SK-N-SH (cell line): ENCODE measurements around the gene PRKAB1. TPM values are rescaled to one million over a fixed set of nuclear protein-coding genes. Genes with fewer than 3 reads are reported as not detected.

Source experiments
- CTCF ChIA-PET: fragments of 300-600, 350-600 bp; formaldehyde crosslinking; extraction: SDS; loops from one replicate; lab custom pipeline; 2021; lab: Yijun Ruan, JAX
- POLR2A ChIA-PET: fragments of 350-600 bp; sonication (Branson Sonifier 250); formaldehyde crosslinking; extraction: SDS; loops from one replicate; lab custom pipeline; 2020; ENCODE audit warnings: antibody characterized with exemption, inconsistent platforms; lab: Yijun Ruan, JAX
- DNase-seq: peaks from one replicate; pipeline ENCODE4 v3.0.0; 2012
- H2AFZ ChIP-seq: fragments of 200-600 bp; sonication (generic); 2 replicates; pipeline ENCODE4 v1.8.1; 2016; ENCODE audit warnings: antibody characterized with exemption, mild to moderate bottlenecking, low read depth
- H3F3A ChIP-seq: fragments of 200-600 bp; sonication (generic); replicated peaks from 2 replicates; pipeline ENCODE3; 2016; ENCODE audit warnings: antibody characterized with exemption, mild to moderate bottlenecking; ENCODE audit not compliant: insufficient read depth
- H3K27ac ChIP-seq, 2 experiments: fragments of 200-500 bp in 1 of 2; fragments of 200-600 bp in 1 of 2; sonication (Bioruptor generic) in 1 of 2; sonication (generic), shearing (Covaris generic) in 1 of 2; 2 replicates each; pipeline versions ENCODE4 v1.5.1 to v1.6.1; 2014 to 2016; ENCODE audit warnings: low read depth in 2 of 2, inconsistent platforms in 1 of 2, low read length in 1 of 2, mild to moderate bottlenecking in 1 of 2, mixed read lengths in 1 of 2
- H3K27me3 ChIP-seq: fragments of 200-600 bp; sonication (generic), shearing (Covaris generic); 2 replicates; pipeline ENCODE4 v1.6.1; 2016; ENCODE audit warnings: mixed run types; ENCODE audit not compliant: insufficient read depth
- H3K36me3 ChIP-seq, 2 experiments: fragments of 200-500 bp in 1 of 2; fragments of 200-600 bp in 1 of 2; sonication (Bioruptor generic) in 1 of 2; sonication (generic) in 1 of 2; replicated peaks in 1 of 2; 2 replicates each; pipeline versions ENCODE3 to v1.5.1; 2014 to 2016; ENCODE audit warnings: low read length in 1 of 2, mild to moderate bottlenecking in 1 of 2; ENCODE audit not compliant: insufficient read depth in 2 of 2, control insufficient read depth in 1 of 2
- H3K4me1 ChIP-seq, 2 experiments: fragments of 200-500 bp in 1 of 2; fragments of 200-600 bp in 1 of 2; sonication (Bioruptor generic) in 1 of 2; sonication (generic), shearing (Covaris generic) in 1 of 2; 2 replicates each; pipeline versions ENCODE4 v1.5.1 to v1.6.1; 2014 to 2016; ENCODE audit warnings: low read depth in 1 of 2, low read length in 1 of 2, mixed run types in 1 of 2; ENCODE audit not compliant: insufficient read depth in 2 of 2, control insufficient read depth in 1 of 2
- H3K4me2 ChIP-seq: fragments of 200-600 bp; sonication (generic), shearing (Covaris generic); 2 replicates; pipeline ENCODE4 v1.6.1; 2017; ENCODE audit warnings: mixed run types
- H3K4me3 ChIP-seq, 2 experiments: fragments of 200-500 bp in 1 of 2; fragments of 200-600 bp in 1 of 2; sonication (Bioruptor generic) in 1 of 2; sonication (generic), shearing (Covaris generic) in 1 of 2; 2 replicates each; pipeline versions ENCODE4 v1.5.1 to v1.8.1; 2014 to 2016; ENCODE audit warnings: low read depth in 2 of 2, inconsistent platforms in 1 of 2, low read length in 1 of 2, mild to moderate bottlenecking in 1 of 2, mixed read lengths in 1 of 2, moderate library complexity in 1 of 2
- H3K79me2 ChIP-seq: fragments of 200-600 bp; sonication (generic); 2 replicates; pipeline ENCODE4 v1.8.1; 2017; ENCODE audit warnings: mild to moderate bottlenecking; ENCODE audit not compliant: insufficient read depth
- H3K9ac ChIP-seq: fragments of 200-600 bp; sonication (generic); 2 replicates; pipeline ENCODE4 v1.6.1; 2017; ENCODE audit warnings: mixed run types
- H3K9me2 ChIP-seq: fragments of 200-600 bp; sonication (generic); 2 replicates; pipeline ENCODE4 v1.6.1; 2017; ENCODE audit warnings: mixed run types
- H3K9me3 ChIP-seq: fragments of 200-600 bp; sonication (generic); 2 replicates; pipeline ENCODE4 v1.6.1; 2017; ENCODE audit warnings: mixed run types, mild to moderate bottlenecking, moderate library complexity
- H4K20me1 ChIP-seq: fragments of 200-600 bp; sonication (generic); 2 replicates; pipeline ENCODE4 v1.6.1; 2017; ENCODE audit warnings: mild to moderate bottlenecking, mixed run types; ENCODE audit not compliant: insufficient read depth
- EP300 ChIP-seq, 2 experiments: IDR thresholded peaks; 2 replicates each; pipeline versions ENCODE4 v1.4.0 to v1.6.1; 2012; ENCODE audit warnings: borderline replicate concordance in 1 of 2, low read depth in 1 of 2, low read length in 1 of 2
- FOXJ3 ChIP-seq: sonication (generic); formaldehyde crosslinking; IDR thresholded peaks from 2 replicates; pipeline ENCODE4 v1.5.1; 2020; ENCODE audit warnings: mild to moderate bottlenecking, missing genetic modification reagents
- MXI1 ChIP-seq: IDR thresholded peaks from 2 replicates; pipeline ENCODE4 v1.6.1; 2012; ENCODE audit warnings: mild to moderate bottlenecking, low read depth, low read length, improper control_type of control experiment
- NFIC ChIP-seq: IDR thresholded peaks from 2 replicates; pipeline ENCODE4 v1.4.0; 2012; ENCODE audit warnings: borderline replicate concordance
- RAD21 ChIP-seq: IDR thresholded peaks from 2 replicates; pipeline ENCODE4 v1.6.1; 2012; ENCODE audit warnings: mild to moderate bottlenecking, low read length
- RCOR1 ChIP-seq: fragments of 150-350 bp; IDR thresholded peaks from 2 replicates; pipeline ENCODE4 v1.6.1; 2017; ENCODE audit warnings: antibody characterized with exemption, low read length
- RXRA ChIP-seq: IDR thresholded peaks from 2 replicates; pipeline ENCODE4 v1.4.0; 2012; ENCODE audit warnings: low read depth, mild to moderate bottlenecking, borderline replicate concordance
- TAF1 ChIP-seq: IDR thresholded peaks from 2 replicates; pipeline ENCODE4 v1.6.1; 2012; ENCODE audit warnings: low read depth, mild to moderate bottlenecking, low read length, moderate library complexity, borderline replicate concordance
- TCF12 ChIP-seq: IDR thresholded peaks from 2 replicates; pipeline ENCODE4 v1.4.0; 2012
- YY1 ChIP-seq: IDR thresholded peaks from 2 replicates; pipeline ENCODE4 v1.4.0; 2012; ENCODE audit warnings: low read depth, mild to moderate bottlenecking
- ZBTB33 ChIP-seq: IDR thresholded peaks from 2 replicates; pipeline ENCODE4 v1.4.0; 2012; ENCODE audit warnings: low read depth, borderline replicate concordance
- WGBS: methylation state at CpG from one replicate; pipeline ENCODE4 v1.1.6; 2017; ENCODE audit warnings: low lambda C conversion rate; 5-methylcytosine and 5-hydroxymethylcytosine counted together
- polyA plus RNA-seq, 3 experiments: library from polyadenylated mRNA; depleted of rRNA; stranded (reverse); fragments of >200 nt; gene quantifications; 2 replicates each; pipeline ENCODE4 v1.2.3, GENCODE V29; 2012
- TF ChIP-seq, protein P1 (sequence below): IDR thresholded peaks from 2 replicates; pipeline ENCODE4 v1.4.0; 2012; ENCODE audit warnings: low read depth, borderline replicate concordance
- TF ChIP-seq, protein P2 (sequence below): IDR thresholded peaks from 2 replicates; pipeline ENCODE4 v1.6.1; 2012; ENCODE audit warnings: mild to moderate bottlenecking, low read depth, low read length, moderate library complexity

PRKAB1 gene
- polyA plus RNA-seq, 1 of the 3 experiments (the other 2 are of a cell fraction) = 28.9 TPM

- TF ChIP-seq ZBTB33 (no peak), TAF1 (no peak), EP300 (IDR thresholded peaks at IDR 0.05; ENCODE audit: borderline replicate concordance in 1 of 2, low read depth in 1 of 2, low read length in 1 of 2) (no peak)
- TF ChIP-seq, protein P1, sequence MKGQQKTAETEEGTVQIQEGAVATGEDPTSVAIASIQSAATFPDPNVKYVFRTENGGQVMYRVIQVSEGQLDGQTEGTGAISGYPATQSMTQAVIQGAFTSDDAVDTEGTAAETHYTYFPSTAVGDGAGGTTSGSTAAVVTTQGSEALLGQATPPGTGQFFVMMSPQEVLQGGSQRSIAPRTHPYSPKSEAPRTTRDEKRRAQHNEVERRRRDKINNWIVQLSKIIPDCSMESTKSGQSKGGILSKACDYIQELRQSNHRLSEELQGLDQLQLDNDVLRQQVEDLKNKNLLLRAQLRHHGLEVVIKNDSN = no peak
Observed at GRCh38 chr12:119679081-119679480, 11.1 kb downstream of the PRKAB1 start (continued).

DNA sequence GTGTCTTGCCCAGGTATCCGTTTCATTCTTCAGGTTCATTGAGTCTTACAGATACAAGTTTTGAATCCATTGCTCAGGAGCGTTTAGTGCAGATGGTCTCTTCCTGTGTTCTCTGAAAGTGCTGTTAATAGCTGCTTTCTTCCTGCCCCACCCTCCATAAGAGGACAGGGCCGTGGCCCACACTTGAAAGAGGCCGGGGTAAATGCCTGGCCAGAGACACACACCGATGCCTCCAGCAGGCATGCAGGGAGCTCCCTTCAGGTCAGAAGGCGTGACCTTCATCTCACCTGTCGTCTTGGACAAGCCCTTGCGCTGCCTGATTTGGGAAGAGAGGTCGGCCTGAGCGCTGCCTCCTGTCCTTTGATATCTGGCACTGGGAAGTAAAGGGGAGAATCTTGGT is 11.6 kb downstream of the PRKAB1 start:
- Histone ChIP-seq H3F3A (peaks cover 14% of the 10 kb centered on the region), H3K9ac (no peak overlapping the region), H3K27ac (no peak overlapping the region), H3K4me1 (no peaks in the 10 kb centered on the region; a peak in 1 of 4 replicates)
- no peak for TF ChIP-seq TCF12
- no peak for TF ChIP-seq RCOR1
- TF ChIP-seq MXI1 = no peak
- TF ChIP-seq, protein P1 = no peak
- TF ChIP-seq, protein P2, sequence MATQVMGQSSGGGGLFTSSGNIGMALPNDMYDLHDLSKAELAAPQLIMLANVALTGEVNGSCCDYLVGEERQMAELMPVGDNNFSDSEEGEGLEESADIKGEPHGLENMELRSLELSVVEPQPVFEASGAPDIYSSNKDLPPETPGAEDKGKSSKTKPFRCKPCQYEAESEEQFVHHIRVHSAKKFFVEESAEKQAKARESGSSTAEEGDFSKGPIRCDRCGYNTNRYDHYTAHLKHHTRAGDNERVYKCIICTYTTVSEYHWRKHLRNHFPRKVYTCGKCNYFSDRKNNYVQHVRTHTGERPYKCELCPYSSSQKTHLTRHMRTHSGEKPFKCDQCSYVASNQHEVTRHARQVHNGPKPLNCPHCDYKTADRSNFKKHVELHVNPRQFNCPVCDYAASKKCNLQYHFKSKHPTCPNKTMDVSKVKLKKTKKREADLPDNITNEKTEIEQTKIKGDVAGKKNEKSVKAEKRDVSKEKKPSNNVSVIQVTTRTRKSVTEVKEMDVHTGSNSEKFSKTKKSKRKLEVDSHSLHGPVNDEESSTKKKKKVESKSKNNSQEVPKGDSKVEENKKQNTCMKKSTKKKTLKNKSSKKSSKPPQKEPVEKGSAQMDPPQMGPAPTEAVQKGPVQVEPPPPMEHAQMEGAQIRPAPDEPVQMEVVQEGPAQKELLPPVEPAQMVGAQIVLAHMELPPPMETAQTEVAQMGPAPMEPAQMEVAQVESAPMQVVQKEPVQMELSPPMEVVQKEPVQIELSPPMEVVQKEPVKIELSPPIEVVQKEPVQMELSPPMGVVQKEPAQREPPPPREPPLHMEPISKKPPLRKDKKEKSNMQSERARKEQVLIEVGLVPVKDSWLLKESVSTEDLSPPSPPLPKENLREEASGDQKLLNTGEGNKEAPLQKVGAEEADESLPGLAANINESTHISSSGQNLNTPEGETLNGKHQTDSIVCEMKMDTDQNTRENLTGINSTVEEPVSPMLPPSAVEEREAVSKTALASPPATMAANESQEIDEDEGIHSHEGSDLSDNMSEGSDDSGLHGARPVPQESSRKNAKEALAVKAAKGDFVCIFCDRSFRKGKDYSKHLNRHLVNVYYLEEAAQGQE = no peak
- TF ChIP-seq FOXJ3 = no peak
- TF ChIP-seq RAD21 = no peak
- no peak for TF ChIP-seq NFIC
- no peak for TF ChIP-seq RXRA
- no peak for TF ChIP-seq YY1
- TF ChIP-seq, all 33 proteins: peak for 0
- Histone ChIP-seq H3K79me2 (no peaks in the 10 kb centered on the region), H4K20me1 (no peaks in the 10 kb centered on the region), H3K4me3 (no peak overlapping the region), H2AFZ (no peak overlapping the region), H3K36me3 (peaks cover 42 to 78% of the 10 kb centered on the region in 2 experiments), H3K27me3 (no peaks in the 10 kb centered on the region), H3K9me2 (no peaks in the 10 kb centered on the region), H3K9me3 (no peaks in the 10 kb centered on the region), H3K4me2 (no peak overlapping the region)
- CTCF ChIA-PET = interaction anchor here (1.0 to 1.3 kb wide), 2 partner anchors 16 to 30 kb away, joined by 3 to 4 read pairs; no protein-coding TSS in a partner anchor
- 92% methylated on average over 10 of the region's 10 CpGs for WGBS
- POLR2A ChIA-PET = no interaction called here
- no peak for DNase-seq
